ENCODE results near the gene RTF2. TPM values are rescaled to one million over a fixed set of nuclear protein-coding genes. Genes with fewer than 3 reads are reported as not detected.

Gene RTF2
- polyA plus RNA-seq, 2 of the 4 experiments (the other 2 are of a cell fraction) = 102 to 115 TPM

DNA sequence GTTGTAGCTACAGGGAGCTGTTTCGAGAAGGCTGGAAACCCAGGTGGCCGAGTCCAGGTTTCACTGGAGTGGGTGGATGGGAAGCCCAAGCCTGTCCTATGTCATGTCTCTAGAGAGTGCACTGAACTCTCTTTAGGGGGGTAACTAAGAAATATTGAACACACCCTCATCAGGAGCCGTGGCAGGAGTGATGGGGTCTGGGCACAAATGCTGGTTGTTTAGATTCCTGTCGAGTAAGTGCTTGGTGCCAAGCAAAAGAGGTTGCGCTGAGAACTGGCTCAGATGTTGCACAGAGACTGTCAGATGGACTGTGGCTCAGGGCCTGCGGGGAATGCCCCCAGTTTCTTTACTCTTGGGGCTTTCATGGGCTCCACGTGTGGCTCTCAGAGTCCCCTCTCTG is 48.8 kb downstream of the RTF2 start:
- WGBS (ENCODE audit: missing lambda C conversion rate) = 94% methylated on average over 7 of the region's 7 CpGs
- no peak for ATAC-seq
- no peak for FAIRE-seq
- ChIA-PET CTCF (no interaction called here), POLR2A (no interaction called here)
- Histone ChIP-seq H3K27ac (no peak overlapping the region), H3K9me3 (no peaks in the 10 kb centered on the region), H3K4me1 (no peaks in the 10 kb centered on the region), H3K4me3 (no peak overlapping the region), H3K4me2 (no peak overlapping the region)
- TF ChIP-seq ATOH8 (CRISPR knock-in tag; IDR thresholded peaks at IDR 0.05; ENCODE audit: low read depth) = no peak
- TF ChIP-seq MAFK (IDR thresholded peaks at IDR 0.05; ENCODE audit: partially characterized antibody) = no peak
- TF ChIP-seq FOSL2 (IDR thresholded peaks at IDR 0.05) = no peak
- TF ChIP-seq FOSL2 (CRISPR knock-in tag; IDR thresholded peaks at IDR 0.05) = no peak
- TF ChIP-seq, protein P1, sequence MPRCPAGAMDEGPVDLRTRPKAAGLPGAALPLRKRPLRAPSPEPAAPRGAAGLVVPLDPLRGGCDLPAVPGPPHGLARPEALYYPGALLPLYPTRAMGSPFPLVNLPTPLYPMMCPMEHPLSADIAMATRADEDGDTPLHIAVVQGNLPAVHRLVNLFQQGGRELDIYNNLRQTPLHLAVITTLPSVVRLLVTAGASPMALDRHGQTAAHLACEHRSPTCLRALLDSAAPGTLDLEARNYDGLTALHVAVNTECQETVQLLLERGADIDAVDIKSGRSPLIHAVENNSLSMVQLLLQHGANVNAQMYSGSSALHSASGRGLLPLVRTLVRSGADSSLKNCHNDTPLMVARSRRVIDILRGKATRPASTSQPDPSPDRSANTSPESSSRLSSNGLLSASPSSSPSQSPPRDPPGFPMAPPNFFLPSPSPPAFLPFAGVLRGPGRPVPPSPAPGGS (IDR thresholded peaks at IDR 0.05) = no peak
- no peak for TF ChIP-seq EHF (CRISPR knock-in tag; IDR thresholded peaks at IDR 0.05)
- TF ChIP-seq, protein P2, sequence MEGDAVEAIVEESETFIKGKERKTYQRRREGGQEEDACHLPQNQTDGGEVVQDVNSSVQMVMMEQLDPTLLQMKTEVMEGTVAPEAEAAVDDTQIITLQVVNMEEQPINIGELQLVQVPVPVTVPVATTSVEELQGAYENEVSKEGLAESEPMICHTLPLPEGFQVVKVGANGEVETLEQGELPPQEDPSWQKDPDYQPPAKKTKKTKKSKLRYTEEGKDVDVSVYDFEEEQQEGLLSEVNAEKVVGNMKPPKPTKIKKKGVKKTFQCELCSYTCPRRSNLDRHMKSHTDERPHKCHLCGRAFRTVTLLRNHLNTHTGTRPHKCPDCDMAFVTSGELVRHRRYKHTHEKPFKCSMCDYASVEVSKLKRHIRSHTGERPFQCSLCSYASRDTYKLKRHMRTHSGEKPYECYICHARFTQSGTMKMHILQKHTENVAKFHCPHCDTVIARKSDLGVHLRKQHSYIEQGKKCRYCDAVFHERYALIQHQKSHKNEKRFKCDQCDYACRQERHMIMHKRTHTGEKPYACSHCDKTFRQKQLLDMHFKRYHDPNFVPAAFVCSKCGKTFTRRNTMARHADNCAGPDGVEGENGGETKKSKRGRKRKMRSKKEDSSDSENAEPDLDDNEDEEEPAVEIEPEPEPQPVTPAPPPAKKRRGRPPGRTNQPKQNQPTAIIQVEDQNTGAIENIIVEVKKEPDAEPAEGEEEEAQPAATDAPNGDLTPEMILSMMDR (IDR thresholded peaks at IDR 0.05) = no peak
- no peak for TF ChIP-seq NFE2L2 (conservative IDR thresholded peaks at IDR 0.05; ENCODE audit: low read length)
- no peak for TF ChIP-seq SMC3 (IDR thresholded peaks at IDR 0.05)
- no peak for TF ChIP-seq KDM5A (IDR thresholded peaks at IDR 0.05)
- TF ChIP-seq ZNF302 (CRISPR knock-in tag; IDR thresholded peaks at IDR 0.05) = no peak
- no peak for TF ChIP-seq NR3C1 (IDR thresholded peaks at IDR 0.05)
- TF ChIP-seq MYC (IDR thresholded peaks at IDR 0.05; ENCODE audit: borderline replicate concordance, low read length) = no peak
- DNase-seq (ENCODE audit: low read depth in 1 of 2, low spot score in 1 of 2) = no peak

GRCh38 chr20:56517641-56518040 is 49.2 kb downstream of the RTF2 start:
- 93% methylated on average over 8 of the region's 8 CpGs for WGBS (ENCODE audit: missing lambda C conversion rate)
- Histone ChIP-seq H3K27ac (no peak overlapping the region), H3K4me1 (no peaks in the 10 kb centered on the region), H3K4me2 (no peak overlapping the region), H3K9me3 (no peaks in the 10 kb centered on the region), H3K4me3 (no peak overlapping the region)
- ATAC-seq (no peak), FAIRE-seq (no peak), DNase-seq (ENCODE audit: low read depth in 1 of 2, low spot score in 1 of 2) (no peak)
- ChIA-PET POLR2A (no interaction called here), CTCF (interaction anchor here (0.6 kb wide), 1 partner anchor 670 kb away, joined by 3 read pairs; no protein-coding TSS in a partner anchor)
- TF ChIP-seq HOXB13 (CRISPR knock-in tag; IDR thresholded peaks at IDR 0.05; ENCODE audit: low read depth) (no peak), POLR2A (IDR thresholded peaks at IDR 0.05; ENCODE audit: low read length) (no peak), MAX (IDR thresholded peaks at IDR 0.05) (no peak), PHF8 (IDR thresholded peaks at IDR 0.05; ENCODE audit: borderline replicate concordance, low read depth) (no peak), HEYL (CRISPR knock-in tag; IDR thresholded peaks at IDR 0.05) (no peak), NR3C1 (IDR thresholded peaks at IDR 0.05) (no peak), GATA3 (IDR thresholded peaks at IDR 0.05; ENCODE audit: borderline replicate concordance) (no peak), ZC3H11A (IDR thresholded peaks at IDR 0.05) (no peak), HOXB5 (CRISPR knock-in tag; IDR thresholded peaks at IDR 0.05) (no peak), ZFP36 (IDR thresholded peaks at IDR 0.05; ENCODE audit: borderline replicate concordance, partially characterized antibody) (no peak), POLR2AphosphoS2 (conservative IDR thresholded peaks at IDR 0.05; ENCODE audit: low read length) (no peak), RFX5 (IDR thresholded peaks at IDR 0.05) (no peak)
- TF ChIP-seq, protein P2 (IDR thresholded peaks at IDR 0.05) = no peak

Data from A549 (cell line).